ENCODE measurements around the gene NFIA.
"Not testable (repeated sequence)": the region's sequence is repeated elsewhere in the genome, so short reads cannot be mapped to it uniquely, and the experiment has no call there.

The NFIA gene

DNA sequence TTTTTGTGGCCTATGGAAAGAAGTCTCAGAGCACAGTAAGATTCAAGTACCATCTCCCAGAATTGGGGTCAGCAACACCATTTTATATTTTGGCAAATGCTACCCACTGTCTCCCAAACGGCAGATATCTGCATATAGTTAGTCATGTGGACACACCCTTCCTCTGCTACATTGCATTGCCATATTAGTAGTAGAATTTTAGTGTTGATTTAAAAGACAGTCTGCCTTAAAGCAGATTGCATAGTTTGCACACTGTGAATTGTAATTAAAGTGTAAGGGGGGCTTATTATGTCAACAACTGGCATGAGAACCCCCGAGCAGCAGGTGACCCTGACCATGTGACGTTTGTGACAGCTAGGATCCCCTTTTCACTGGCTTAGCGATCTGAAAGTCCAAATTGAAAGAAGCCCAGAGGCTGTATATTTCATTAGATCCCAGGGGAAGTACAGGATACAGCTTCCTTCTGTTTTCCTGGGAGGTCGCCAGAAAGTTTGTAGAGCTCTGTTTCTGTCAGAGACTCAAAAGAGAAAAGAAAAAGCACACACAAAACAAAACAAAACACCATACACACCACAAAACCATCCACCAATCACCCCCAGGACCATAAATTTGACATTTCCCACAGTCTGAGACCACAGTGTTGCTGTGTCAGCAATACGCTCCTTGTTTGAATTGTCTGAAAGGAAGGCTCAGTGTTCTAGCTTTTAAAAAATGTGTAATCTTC is 172.4 kb downstream of the NFIA start:
- no peak for DNase-seq

DNA sequence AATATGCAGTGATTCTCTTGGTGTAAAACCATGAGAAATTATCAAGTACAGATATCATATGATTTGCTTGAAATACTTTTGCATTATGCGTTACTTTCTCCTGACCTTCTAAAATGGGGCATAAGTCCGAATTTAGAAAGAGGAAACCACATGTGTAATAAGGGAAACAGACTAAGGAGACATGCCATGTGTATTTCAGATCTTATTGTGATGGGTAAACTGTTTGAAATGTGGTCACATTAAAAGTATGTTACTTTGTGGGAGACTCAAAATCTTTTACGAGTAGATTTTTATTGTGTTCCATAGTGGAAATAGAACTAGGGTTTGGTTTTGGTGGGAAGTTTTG is 173.0 kb downstream of the NFIA start:
- DNase-seq = no peak

DNA sequence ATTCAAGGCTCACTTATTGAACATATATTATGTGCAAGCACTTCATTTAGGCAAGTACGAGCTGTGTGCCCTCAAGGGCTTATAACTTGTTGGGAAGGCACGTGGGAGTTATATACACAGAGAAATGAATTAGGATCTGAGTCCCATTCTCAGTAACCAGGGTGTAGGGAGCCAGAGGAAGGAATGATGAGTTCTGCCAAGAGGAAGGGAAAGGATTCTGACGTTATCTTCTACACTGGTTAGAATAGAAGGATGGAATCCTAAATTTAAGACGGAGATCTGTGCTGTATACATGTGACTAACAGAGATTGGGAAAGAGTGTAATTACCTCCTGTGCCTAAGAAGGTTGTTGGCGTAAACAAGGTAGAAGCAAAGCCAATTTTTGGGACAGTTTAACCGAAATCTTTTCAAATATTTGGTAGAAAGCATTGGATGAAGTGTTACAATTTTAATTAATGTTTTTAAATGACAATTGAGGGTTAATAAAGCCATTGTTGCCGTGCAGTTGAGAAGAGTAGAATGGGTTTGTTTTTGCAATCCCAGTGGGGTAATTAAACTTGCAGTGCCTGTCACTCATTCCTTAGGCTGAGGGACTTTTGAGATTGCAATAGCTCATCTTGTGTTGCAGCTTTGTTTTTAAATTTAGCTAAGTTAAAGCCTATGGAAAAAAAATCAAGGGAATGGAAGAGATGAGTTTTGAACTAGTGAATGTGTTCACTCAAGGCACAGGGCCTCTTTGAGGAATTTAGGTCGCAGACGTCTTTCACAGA is 177.2 kb downstream of the NFIA start:
- DNase-seq = no peak

DNA sequence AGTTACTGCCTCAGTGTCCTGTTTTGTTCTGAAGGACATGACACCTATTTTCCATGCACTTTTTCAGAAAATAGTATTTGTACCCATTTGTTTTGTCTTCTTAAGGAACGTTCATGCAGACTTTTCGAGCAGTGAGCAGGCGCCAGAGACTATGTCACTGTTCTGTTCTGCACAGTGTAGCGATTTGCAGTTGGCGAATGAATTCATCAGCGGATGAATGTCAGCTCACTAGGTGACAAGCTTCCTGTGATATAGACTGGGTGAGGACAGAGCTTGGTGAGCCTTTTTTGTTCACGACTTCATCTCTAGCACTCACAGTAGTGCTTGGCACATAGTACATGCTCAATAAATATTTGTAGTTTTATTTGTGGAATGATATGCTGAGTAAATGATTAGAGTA is 177.8 kb downstream of the NFIA start:
- DNase-seq = no peak

DNA sequence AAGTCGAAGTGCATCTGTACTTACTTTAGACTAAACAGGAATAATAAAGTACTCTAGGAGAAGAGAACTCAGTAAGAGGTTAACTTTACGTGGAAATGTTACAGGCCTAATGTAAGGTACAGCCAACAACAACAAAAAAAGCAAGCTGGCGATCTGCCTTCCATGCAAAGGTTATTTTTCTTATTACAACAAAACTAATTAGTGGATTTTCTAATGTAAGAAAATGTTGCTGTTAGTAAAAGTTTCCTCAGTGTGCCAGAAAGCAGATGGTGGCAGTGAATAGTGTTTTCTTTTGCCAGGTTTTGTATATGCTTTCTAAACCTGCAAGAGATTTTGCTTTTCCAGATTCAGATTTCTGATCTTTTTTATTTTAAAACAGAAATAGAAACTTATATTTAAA is 179.2 kb downstream of the NFIA start:
- no peak for DNase-seq

DNA sequence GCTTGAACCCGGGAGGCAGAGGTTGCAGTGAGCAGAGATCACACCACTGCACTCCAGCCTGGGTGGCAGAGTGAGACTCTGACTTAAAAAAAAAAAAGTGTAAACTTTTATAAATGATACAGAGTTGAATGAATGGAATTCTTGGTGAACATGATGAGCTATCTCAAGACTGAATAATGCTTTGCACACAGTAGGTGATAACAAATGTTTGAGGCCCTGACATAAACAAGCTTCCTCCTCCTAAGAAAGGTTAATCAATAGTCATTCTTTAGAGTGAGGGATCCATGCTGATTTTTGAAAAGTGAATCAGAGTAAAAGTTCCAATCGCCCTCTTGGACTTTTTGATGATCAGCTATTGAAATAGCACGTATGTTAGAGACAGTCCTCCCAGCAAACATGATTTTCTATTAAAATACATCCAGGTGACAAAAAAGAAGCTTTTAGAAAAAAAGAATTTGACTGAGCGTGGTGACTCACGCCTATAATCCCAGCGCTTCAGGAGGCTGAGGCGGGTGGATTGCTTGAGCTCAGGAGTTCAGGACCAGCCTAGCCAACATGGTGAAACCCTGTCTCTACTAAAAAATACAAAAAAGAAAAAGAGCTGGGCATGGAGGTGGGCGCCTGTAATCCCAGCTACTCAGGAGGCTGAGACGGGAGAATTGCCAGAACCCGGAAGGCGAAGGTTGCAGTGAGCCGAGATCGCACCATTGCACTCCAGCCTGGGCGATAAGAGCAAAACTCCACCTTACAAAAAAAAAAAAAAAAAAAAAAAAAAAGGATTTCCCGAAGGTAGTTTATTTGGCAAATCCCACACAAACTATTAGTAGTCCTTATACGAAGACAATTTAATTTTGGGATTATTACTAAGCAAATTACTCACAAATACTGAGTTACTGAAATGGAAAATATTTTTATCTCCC is 181.8 kb downstream of the NFIA start:
- DNase-seq = no peak

DNA sequence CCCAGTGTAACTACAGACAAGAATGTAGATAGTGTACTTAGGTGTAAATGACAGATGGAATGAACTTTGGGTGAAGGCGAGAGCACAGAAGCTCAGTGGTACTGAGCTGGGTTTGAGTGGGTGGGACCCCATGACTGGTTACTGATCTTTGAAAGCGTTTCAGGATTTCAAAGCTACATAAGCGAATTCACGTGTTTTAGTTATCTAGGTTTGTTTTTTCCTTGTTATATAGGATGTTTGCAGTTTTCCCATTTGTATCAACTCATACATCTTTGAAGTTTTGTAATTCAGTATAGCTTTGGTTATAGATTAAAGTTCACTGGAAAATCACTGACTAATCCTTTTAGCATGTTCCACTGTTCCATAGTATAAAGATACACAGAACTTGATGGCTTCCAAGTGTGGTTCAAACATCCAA is 182.5 kb downstream of the NFIA start:
- no peak for DNase-seq

DNA sequence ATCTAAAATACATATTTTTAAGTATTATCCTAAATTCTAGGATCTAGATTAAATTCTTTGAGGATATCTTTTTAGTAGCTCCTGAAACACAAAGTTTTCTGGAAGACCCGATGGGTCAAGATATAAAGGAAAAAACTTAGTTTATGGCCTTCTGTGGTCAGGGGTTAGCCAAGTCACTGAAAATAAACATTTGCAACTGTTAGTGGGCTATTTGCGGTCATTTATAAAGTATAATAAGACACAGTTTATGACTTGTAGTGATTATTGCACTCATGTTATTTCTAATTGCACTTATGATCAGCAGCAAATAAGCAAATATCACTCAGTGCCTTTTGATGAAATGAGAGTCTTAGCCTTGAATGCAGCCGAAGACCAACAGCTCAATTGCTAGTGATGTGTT is 183.3 kb downstream of the NFIA start:
- no peak for DNase-seq

DNA sequence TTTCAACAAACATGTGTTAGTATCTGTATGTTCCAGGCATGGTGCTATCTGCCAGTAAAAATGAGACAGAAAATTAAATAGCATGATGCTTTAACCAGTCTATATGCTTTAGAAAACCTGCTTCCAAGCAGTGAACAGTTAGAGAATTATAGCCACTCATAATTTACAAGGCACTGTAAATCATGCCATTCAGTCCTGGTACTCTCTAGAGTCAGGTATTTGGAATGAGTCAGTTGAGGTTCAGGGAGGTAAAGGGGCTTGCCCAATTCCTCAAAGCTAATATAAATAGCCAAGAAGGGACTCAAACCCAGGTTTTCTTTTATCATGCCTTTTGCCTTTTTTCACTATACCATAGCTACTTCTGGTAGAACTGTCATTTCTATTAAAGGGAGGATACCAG is 184.4 kb downstream of the NFIA start:
- no peak for DNase-seq

DNA sequence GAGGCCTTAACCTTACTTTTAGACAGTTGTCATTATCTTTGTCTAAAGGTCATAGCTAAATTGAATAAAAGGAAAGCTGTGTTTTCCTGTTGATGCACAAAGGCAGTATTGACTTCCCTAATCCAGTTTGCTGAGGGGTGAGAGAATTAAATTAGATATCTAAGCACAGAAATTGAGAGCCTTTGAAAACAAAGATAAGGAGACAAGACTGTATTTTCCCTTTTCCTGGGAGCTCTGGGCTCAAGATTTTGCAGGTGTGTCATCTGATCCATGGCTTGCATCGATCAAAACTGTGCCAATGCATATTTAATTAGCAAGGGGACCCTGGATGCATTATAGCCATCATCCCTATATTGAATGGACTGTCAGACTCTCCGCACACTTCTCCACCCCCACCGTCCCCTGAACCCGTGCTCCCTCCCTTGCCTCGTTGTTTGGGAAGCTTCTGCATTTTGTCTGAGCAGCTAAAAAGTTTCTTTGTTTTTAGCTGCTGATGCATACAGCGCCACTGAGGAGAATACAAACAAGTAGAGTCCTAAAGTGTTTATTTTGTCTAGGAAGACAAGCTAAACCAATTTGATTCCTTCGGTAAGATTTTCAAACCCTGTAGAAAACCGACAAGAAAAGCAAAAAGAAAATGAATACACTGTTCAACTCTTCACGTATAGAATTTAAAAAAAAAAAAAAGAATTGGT is 186.3 kb downstream of the NFIA start:
- no peak for DNase-seq

DNA sequence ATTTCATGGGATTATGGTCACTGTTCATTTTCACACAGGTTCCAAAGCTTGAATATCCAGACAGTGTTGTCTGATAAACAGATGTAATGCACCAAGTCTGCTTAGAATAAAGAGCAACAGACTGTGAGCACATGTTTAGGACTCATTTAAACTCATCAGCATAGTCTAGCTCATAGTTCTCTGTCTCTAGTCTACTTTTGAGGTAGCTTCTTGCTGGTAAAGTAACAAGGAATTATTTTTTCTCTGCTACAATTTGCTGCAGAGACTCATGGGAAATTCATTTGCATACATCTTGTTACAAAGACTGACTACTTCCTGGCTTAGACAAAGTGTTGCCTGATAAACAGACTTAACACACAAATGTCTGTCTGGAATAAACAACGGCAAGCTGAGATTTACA is 187.2 kb downstream of the NFIA start:
- DNase-seq = no peak

DNA sequence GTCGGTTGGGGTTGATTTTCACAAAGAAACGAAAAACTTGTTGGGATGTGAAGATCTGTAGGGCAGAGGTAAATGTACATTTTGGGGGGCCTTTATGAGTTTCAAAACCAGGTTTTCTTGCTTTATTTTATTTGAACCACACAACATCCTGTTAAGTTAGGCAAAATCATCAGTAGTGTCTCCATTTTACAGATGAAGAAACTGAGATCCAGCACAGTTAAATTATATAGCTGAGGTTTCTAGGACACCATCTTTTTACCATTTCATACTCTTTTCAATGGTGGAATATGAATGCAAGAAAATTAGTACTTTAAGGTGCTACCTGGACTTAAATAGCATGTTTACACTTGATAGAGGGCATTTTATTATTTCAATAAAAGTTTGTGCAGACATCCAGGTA is 187.7 kb downstream of the NFIA start:
- DNase-seq = no peak

DNA sequence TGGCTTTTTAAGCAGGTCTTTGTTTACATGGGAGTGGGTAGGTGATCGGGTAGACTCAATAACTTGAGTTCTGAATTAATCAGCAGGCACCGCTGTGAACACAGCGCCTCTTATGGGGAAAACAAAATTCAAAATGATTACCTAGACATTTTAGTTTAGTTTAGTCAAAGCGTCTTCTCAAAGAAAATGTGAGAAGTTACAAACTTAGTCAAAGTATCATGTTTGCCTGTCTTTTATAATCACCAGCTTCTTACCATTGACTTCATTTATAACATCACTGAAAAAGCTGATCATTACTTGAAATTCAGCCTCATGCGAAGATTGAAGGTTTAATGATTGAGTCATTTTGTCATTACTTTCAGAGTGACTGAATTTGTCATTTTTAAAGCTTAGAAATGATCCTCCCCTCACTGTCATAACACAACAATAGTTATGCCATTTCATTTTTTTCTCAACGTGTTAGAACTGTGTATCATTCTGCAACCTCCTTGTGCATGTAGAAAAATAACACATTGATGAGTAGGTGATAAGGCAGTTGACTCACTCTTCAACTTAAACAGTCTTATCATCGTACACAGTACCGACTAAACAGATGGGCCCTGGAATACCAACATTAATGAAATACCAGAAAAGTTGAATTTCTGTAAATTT is 188.5 kb downstream of the NFIA start:
- DNase-seq = no peak

DNA sequence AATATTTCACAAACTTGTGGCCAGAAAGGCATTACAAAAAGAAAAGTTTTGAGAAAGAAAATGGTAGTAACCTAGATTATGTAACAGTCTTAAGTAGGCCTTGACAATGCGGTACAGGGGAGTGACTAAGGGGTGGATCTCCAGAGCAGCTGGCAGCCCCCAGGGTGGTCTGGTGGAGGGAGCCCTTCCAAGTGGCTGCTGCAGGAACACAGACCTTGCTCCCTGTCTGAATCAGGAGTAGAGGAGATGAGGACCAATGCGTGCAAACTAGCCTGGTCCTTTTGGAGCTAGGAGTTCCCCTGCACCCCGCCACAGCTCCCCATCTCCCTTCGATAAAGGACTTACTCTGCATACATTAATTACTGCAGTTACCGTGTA is 189.0 kb downstream of the NFIA start:
- DNase-seq = no peak

DNA sequence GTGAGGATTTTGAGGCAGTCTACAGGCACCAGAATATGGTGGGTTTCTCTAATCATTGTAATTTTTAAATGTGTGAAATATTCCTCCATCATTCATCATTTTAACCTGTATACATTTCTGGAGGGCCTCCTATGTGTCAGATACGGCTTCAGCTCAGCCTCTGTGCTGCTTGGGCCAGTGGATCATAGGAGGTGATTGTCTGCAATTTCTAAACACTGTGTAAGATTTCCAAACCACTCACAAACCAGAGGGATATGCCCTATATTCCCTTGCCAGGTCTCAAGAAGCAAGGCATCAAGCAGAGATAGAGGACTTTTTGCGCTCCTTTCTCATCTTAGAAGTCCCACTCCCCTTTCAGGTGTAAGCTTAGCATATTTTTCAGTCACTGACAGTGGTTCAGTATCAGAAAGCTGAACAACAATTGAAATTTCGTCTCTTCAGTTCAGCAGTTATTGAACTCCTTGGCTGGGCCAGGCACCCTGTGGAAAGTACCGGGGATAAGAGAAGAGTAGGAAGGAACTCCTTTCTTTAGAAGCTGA is 190.9 kb downstream of the NFIA start:
- DNase-seq = no peak

DNA sequence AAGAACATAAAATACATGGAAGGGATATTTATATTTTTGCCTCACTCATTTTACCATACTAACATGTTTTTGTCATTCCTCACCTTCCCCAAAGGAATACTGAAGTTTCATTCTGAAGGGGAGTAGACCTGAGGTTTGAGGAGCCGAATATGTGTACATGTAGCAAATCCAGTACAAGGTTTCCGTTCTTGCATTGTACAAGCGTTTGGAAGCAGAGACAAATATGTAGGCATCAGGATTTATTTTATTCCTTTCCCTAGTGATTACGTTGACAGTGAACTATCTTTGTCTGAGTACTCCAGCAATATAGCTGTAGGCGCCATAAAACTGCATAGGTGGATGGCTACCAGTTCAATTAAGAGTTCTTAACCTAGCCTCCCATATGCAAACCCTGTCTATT is 191.5 kb downstream of the NFIA start:
- no peak for DNase-seq

DNA sequence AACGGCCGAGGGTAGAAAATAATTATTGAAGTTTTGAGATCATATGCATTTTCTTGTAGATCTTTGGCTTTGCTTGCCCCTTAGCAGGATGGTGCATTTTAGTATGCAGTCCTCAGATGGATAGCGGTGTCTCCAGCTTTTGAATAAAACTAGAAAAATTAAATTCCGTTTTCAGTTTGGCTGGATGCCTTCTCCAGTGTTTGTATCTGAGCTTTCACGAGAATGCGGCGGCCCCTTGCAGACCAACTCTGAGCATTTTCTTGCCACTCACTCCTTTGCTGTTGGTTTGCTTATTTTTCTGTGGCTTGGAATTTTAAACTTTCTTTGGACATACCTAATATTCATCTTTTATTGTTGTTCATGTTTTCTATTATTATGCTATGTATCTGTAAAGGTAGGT is 192.6 kb downstream of the NFIA start:
- DNase-seq = no peak

DNA sequence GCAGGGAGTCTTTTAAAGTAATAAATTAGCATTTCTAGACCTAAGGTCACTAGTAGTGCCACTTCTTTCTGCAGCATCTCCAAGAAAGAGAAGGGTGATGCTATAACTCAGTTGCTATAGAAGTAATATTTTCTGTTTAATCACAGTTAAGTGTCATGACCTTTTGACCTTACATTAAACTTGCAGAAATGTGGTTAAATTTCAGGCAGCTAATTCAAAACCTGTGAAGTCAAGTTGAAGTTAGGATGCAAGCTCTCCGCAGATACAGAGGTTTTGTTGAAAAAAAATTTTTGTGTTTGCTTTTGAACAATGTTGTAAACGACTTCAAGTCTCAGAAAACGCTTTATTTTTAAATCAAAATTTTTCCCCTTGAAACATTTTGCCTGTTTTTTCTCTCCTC is 193.9 kb downstream of the NFIA start:
- DNase-seq = no peak

DNA sequence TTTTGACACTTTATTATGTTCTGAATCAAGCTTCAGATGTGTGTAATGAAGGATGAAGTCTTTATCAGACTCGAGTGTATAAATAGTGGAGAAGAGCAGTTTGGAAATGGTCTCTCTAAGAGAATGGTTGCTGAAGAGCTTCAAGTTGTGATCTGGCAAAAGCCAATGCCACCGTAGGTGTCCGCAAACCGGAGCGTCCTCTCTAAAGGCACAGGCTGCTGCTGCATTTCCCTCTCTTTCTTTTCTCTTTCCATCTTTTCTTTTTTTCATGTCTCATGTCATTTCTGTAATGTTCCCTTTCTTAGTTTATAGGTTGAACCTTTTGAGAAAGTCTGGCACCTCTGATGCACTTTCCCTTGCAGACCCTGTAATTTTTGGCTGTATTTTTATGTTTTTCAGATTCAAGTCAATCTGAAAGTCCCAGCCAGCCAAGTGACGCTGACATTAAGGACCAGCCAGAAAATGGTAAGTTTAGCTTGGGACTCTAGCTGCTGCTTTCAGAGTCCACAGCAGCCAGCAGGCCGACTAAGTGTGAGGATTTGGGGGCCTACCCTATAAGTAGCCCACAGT is 194.8 kb downstream of the NFIA start:
- no peak for DNase-seq

DNA sequence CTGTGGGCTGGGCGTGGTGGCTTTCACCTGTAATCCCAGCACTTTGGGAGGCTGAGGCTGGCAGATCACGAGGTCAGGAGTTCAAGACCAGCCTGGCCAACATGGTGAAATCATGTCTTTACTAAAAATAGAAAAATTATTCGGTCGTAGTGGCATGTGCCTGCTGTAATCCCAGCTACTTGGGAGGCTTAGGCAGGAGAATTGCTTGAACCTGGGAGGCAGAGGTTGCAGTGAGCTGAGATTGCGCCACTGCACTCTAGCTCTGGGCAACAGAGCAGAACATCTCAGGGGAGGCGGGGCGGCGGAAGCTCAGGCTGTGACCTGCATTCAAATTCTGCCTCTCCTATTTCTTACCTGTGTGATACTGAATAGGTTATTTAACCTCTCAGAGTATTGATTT is 196.1 kb downstream of the NFIA start:
- DNase-seq = not testable (repeated sequence)

DNA sequence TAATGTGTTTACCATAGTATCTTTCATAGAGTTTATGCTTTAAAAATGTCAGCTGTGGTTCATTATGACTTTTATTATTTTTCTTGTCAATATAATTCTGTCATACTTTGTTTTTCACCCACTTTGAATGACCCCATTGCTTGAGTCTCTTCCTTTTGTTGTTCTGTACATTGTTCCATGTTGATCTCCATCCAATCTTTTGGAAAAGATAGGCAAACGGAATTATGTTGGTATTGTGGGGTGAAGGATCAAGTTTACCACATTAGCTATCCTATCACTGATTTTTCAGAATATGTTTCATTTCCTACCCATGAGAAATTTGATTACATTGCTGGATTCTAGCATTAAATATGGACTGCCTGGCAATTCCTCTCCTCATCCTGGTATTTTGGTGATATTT is 196.6 kb downstream of the NFIA start:
- no peak for DNase-seq

DNA sequence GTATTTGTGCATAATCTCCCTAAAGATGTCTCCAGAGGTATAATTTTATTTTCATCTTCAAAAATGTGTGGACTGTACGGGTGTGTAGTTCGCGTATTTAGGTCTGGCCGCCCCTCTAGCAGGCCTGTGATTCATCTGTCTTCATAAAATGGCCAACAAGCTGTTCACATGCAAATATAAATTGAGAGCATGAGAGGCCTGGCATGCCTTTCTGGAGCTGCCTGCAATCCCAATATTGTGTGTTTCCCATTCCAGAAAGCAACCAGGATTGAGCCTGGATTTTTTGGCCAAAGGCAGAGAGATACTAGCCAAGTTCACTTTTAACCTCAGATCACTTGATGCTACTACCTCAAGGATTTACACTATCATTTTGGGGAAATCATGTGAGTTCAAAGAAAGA is 197.2 kb downstream of the NFIA start:
- DNase-seq = no peak

All from CD4-positive, alpha-beta T cell treated with Interleukin-15 for 1 hour (primary cell).